Measurements from ENCODE around the gene TGFBR2. TPM values are rescaled to one million over a fixed set of nuclear protein-coding genes. Genes with fewer than 3 reads are reported as not detected.

TGFBR2 gene
- total RNA-seq, 3 donors from 2014 or later: 205 to 281 (median 243) TPM

DNA sequence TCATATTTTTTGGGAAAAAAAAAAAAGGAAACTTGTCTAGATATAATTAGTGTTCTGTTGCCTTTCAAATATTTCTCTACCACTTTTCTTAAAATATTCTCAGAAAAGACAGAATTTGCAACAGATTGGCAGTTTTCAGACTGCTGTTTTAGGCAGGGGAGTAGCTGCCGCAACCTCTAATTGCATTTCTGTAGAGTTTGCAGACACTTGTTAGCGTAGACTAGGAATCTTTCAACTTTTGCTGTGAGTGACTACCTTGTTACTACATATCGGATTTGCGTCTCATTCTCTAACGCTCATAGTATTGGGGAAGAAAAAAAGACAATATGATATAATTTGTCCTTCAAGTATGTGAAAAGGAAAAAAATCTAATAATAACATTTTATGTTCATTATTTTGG lies 10.7 kb downstream of the TGFBR2 start:
- Histone ChIP-seq H3K4me3 (no peak overlapping the region), H3K4me1 (peaks cover 0 to 3% of the 10 kb centered on the region in 2 donors), H3K27me3 (no peaks in the 10 kb centered on the region), H3K9me3 (no peaks in the 10 kb centered on the region), H3K36me3 (no peaks in the 10 kb centered on the region), H3K27ac (no peak overlapping the region)
- TF ChIP-seq POLR2AphosphoS5 (IDR thresholded peaks at IDR 0.05): no peak
- TF ChIP-seq, protein P1, sequence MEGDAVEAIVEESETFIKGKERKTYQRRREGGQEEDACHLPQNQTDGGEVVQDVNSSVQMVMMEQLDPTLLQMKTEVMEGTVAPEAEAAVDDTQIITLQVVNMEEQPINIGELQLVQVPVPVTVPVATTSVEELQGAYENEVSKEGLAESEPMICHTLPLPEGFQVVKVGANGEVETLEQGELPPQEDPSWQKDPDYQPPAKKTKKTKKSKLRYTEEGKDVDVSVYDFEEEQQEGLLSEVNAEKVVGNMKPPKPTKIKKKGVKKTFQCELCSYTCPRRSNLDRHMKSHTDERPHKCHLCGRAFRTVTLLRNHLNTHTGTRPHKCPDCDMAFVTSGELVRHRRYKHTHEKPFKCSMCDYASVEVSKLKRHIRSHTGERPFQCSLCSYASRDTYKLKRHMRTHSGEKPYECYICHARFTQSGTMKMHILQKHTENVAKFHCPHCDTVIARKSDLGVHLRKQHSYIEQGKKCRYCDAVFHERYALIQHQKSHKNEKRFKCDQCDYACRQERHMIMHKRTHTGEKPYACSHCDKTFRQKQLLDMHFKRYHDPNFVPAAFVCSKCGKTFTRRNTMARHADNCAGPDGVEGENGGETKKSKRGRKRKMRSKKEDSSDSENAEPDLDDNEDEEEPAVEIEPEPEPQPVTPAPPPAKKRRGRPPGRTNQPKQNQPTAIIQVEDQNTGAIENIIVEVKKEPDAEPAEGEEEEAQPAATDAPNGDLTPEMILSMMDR (IDR thresholded peaks at IDR 0.05): no peak
- no peak for TF ChIP-seq POLR2A (IDR thresholded peaks at IDR 0.05)
- no peak for DNase-seq (ENCODE audit: low spot score in 2 of 2)
- intact Hi-C loops (cut with DNase I; ENCODE audit: low total_unique reads): no loop called here

DNA sequence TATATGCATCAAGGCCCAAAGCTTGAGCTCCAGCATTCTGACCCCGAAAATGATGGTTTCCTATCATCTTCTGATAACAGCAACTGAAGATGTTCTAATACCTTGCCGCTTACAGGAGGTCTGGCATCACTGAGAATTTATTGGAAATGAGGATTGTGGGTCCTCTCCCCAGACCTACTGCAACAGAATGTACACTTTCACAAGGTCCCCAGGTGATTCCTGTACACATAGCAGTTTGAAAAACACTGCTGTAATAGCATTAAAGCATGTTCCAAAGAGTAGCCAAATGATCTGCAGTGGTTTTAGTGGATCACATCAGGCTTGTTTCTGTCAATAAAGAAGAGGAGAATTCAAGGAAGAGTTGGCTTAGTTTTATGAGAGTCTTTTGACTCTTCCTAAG lies 11.3 kb downstream of the TGFBR2 start:
- Histone ChIP-seq H3K4me1 (peaks cover 0 to 3% of the 10 kb centered on the region in 2 donors), H3K4me3 (no peak overlapping the region), H3K9me3 (no peaks in the 10 kb centered on the region), H3K36me3 (no peaks in the 10 kb centered on the region), H3K27me3 (no peaks in the 10 kb centered on the region), H3K27ac (peak overlapping the region; percentile 2 to 3)
- TF ChIP-seq POLR2AphosphoS5 (IDR thresholded peaks at IDR 0.05): no peak
- no peak for DNase-seq (ENCODE audit: low spot score in 2 of 2)
- intact Hi-C loops (cut with DNase I; ENCODE audit: low total_unique reads): no loop called here

DNA sequence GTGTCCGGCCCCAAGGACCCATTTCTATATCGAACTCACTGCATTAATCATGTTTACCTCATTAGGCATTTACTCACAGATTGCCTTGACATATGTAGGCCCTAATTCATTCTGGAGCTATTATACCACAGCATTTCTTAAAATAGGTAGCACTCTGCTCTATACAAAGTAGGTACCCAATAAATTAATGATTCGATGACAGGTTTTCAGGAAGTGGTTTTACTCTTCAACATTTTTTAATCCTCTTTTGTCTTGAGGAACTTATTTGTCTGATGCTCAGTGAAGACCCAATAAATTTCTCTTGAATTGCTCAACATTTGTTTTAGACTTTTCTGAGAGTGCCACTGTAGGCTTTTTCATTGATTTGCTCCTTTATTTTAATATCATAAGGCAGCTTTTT lies 12.1 kb downstream of the TGFBR2 start:
- H3K27ac ChIP-seq: peak overlapping the region; percentile 16 to 48
- intact Hi-C loops (cut with DNase I; ENCODE audit: low total_unique reads): no loop called here

DNA sequence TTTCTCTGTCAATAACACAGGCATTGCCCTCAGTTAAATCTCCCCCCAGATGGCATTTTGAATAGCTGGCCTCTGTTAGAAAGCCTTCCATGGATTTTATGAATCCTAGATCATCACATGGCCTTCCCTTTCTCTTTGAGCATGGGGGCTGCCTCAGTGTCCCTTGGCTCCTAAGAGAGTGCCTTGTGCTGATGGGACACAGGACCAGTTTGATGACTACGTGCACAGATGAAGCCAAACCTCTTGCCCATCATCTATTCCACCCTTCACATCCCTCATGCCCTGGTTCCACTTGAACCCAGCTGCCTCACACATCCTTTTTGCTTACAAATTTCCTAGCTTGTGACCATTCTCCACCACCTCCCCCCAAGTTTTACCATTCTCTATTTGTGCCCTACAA lies 12.9 kb downstream of the TGFBR2 start:
- Histone ChIP-seq H3K4me1 (no peaks in the 10 kb centered on the region), H3K27ac (peak overlapping the region in 1 of 2 donors; percentile 55), H3K36me3 (no peaks in the 10 kb centered on the region), H3K9me3 (no peaks in the 10 kb centered on the region), H3K27me3 (no peaks in the 10 kb centered on the region), H3K4me3 (no peak overlapping the region)
- TF ChIP-seq POLR2AphosphoS5 (IDR thresholded peaks at IDR 0.05): no peak
- no peak for TF ChIP-seq POLR2A (IDR thresholded peaks at IDR 0.05)
- TF ChIP-seq, protein P1 (IDR thresholded peaks at IDR 0.05): no peak
- DNase-seq (ENCODE audit: low spot score in 2 of 2): no peak
- intact Hi-C loops (cut with DNase I; ENCODE audit: low total_unique reads): no loop called here

More for the DNA sequence above, 12.1 kb downstream of the TGFBR2 start:
- no peak for DNase-seq (ENCODE audit: low spot score in 2 of 2)
- no peaks in the 10 kb centered on the region for H3K27me3 ChIP-seq
- H3K9me3 ChIP-seq: no peaks in the 10 kb centered on the region
- no peak overlapping the region for H3K4me3 ChIP-seq
- no peak for TF ChIP-seq POLR2A (IDR thresholded peaks at IDR 0.05)
- TF ChIP-seq, protein P1 (IDR thresholded peaks at IDR 0.05): no peak
- no peak for TF ChIP-seq POLR2AphosphoS5 (IDR thresholded peaks at IDR 0.05)
- no peaks in the 10 kb centered on the region for H3K36me3 ChIP-seq
- H3K4me1 ChIP-seq: peaks cover 0 to 3% of the 10 kb centered on the region in 2 donors

DNA sequence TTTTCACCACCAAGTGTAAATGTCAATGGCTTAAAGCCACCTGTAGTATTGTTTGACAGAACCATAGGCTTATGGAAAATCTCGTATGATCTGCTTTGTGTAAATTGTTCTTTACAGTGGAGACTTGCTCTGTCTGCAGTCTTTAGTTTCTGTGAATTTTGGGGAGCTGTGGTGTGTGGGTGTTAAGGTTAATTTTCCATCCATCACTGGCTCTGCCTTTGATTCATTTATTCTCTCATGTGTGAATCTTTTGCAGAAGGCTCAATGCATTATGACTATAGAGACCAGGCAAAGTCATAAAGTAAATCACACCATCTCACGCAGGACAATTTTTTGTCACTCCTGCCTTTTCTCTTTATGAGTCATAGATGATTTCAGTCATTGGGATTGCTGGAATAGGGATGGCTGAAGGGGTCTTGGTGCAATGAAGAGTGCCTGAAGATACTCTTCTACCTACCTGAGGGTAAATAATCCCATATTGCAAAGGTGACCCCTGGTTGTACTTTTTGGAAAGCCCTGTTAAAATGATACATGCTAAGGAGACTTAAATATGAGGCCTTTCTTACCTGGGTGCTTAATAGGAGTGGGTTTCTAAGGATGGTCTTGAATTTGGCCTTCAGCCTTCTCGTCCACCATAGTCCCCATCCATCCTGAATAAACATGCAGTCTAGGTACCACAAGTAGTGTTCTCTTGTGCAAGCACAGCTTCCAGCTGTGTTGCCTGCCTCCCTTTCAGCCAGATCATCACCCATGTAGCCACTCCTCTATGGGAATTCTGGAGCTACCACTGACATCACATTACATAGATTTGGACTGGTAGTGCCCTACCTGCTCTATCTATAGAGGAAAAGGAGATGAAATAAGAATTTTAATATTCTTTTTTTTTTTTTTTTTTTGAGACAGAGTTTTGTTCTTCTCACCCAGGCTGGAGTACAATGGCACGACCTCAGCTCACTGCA lies 14.3 kb downstream of the TGFBR2 start:
- peak overlapping the region in 1 of 2 donors; percentile 55 for H3K27ac ChIP-seq
- TF ChIP-seq POLR2AphosphoS5 (IDR thresholded peaks at IDR 0.05) (no peak), POLR2A (IDR thresholded peaks at IDR 0.05) (no peak)
- TF ChIP-seq, protein P1 (IDR thresholded peaks at IDR 0.05): no peak
- no peaks in the 10 kb centered on the region for H3K9me3 ChIP-seq
- H3K36me3 ChIP-seq: no peaks in the 10 kb centered on the region
- no peak for DNase-seq (ENCODE audit: low spot score in 2 of 2)
- H3K4me3 ChIP-seq: no peak overlapping the region
- no peaks in the 10 kb centered on the region for H3K4me1 ChIP-seq
- H3K27me3 ChIP-seq: no peaks in the 10 kb centered on the region
- intact Hi-C loops (cut with DNase I; ENCODE audit: low total_unique reads): no loop called here
